GM12892 (cell line): ENCODE measurements around the gene TMED5.
A peak's percentile ranks its signal among the peaks of the same experiment; 100 is the strongest.

Source experiments
- DNase-seq: peaks from one replicate; pipeline ENCODE4 v3.0.0; 2011; ENCODE audit not compliant: insufficient read length
- FAIRE-seq: peaks from 2 replicates; lab custom pipeline; 2011; peaks lifted over from hg19 to GRCh38; lab: Jason Lieb, UNC
- POLR2A ChIP-seq: IDR thresholded peaks from 2 replicates; pipeline ENCODE4 v1.6.1; 2011; ENCODE audit warnings: low read depth, low read length, control low read depth
- POLR2AphosphoS5 ChIP-seq: IDR thresholded peaks from 2 replicates; pipeline ENCODE4 v1.6.1; 2011; ENCODE audit warnings: low read depth, low read length, control low read depth
- TAF1 ChIP-seq: IDR thresholded peaks from 2 replicates; pipeline ENCODE4 v1.6.1; 2011; ENCODE audit warnings: low read depth, mild to moderate bottlenecking, control low read depth, low read length, borderline replicate concordance

The TMED5 gene

GRCh38 chr1:93109578-93109977 is 70.6 kb downstream of the TMED5 start:
- peak; percentile 62 for FAIRE-seq

GRCh38 chr1:93108335-93108734 is 71.9 kb downstream of the TMED5 start:
- no peak for DNase-seq
- peak; percentile 62 for FAIRE-seq
- TF ChIP-seq POLR2A: no peak

More at GRCh38 chr1:93109578-93109977, 70.6 kb downstream of the TMED5 start:
- no peak for DNase-seq
- no peak for TF ChIP-seq POLR2A
- no peak for TF ChIP-seq POLR2AphosphoS5
- no peak for TF ChIP-seq TAF1

GRCh38 chr1:93107395-93107794 is 72.8 kb downstream of the TMED5 start:
- FAIRE-seq (no peak), DNase-seq (no peak)
- TF ChIP-seq POLR2AphosphoS5 (no peak), POLR2A (no peak), TAF1 (no peak)

- no peak for TF ChIP-seq POLR2AphosphoS5
- no peak for TF ChIP-seq TAF1
- no peak for TF ChIP-seq POLR2A
- no peak for FAIRE-seq
- DNase-seq: no peak
These were observed 74.0 kb downstream of the TMED5 start for GRCh38 chr1:93106226-93106625.

- no peak for TF ChIP-seq TAF1
- TF ChIP-seq POLR2A: no peak
- no peak for TF ChIP-seq POLR2AphosphoS5
- no peak for DNase-seq
- FAIRE-seq: no peak
These were observed 78.1 kb downstream of the TMED5 start for GRCh38 chr1:93102142-93102541.
